Cerebellar nuclear complex (tissue), 1 donor: ENCODE results near the gene LHX1.

Experiments
- DNase-seq, 2 experiments: peaks; one replicate each; lab custom pipeline; 2025; lab: John Stamatoyannopoulos, UW

The LHX1 gene

DNA sequence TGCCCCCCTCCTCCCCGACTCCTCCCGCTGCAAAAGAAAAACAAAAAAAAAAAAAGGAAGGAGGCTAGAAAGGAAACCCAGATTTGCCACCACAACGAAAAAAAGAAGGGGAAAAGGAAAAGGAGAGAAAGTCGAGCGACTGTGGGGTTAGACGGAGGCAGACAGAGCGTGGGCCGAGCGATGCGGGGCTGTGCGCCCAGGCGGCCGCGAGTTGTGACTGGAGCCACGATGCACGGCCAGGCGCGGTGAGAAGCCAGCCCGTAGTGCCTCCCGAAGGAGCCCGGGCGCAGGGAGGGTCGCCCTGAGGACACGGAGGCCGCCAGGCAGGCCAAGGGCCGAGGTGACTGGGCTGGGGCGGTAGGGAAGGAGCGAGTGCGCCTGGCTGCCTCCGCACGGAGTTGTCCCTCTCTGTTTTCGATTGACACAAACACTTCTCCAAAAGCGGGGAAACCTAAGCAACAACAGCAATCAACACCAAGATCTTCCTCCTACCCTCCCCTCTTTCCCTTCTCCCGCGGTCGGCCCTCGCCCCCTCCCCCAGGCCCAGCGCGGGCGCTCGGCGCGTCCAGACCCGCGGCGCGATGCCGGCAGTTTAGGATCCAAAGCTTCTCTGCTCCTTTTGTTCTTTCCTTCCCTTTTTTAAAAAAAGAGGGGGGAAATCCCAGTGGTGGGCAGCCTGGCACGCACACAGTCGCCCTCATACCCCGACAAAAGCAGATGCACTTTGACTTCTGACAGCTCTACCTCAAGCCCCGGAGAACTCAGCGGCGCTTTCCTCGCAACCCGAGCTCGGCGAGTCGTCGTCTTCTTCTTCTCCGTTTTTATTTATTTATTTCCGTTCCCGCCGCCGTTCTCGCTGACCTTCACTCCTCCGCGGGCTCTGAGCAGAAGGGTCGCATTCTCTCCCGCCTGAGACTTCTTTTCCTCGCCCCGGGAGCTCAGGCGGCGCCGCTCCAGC, at the start of gene LHX1:
Gene LHX1 (plus strand): TSS at position 475 of the 958 bp plus-strand sequence. CDS start 723 bp downstream, outside the sequence.
- no peak for DNase-seq

DNA sequence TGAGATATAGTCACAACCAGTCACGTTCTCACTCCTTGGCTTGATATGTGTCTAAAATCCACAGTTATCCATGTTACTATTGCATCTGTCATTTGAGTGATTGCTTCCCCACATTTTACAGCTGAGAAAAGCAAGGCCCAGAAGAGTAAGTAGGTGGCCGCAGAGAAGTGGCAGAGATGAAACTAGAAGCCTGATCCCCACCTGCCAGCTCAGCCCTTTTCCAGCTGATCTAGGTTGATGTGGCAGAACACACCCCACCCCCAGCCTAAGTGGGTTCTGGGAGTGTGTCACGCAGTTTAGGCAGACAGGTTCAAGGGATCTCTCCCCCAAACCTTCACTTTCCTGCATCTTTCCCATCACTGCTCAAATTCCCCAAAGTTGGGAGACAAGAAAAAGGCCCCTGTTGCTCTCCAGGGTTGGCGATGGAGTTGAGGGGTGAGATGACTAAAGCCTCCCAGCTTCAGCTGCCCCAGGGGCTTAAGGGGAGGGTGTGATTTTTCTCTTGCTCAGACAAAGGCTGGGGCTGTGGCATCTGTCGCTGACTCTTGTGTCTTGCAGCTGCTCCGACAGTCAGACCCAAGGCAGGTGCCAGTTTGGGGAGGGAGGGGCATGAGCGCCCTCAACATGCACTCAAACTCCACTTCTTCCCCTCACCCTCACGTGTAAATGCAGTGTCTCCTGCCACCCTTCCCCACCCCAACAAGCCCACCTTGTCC, 48.9 kb upstream of the LHX1 start:
- DNase-seq, result no peak

DNA sequence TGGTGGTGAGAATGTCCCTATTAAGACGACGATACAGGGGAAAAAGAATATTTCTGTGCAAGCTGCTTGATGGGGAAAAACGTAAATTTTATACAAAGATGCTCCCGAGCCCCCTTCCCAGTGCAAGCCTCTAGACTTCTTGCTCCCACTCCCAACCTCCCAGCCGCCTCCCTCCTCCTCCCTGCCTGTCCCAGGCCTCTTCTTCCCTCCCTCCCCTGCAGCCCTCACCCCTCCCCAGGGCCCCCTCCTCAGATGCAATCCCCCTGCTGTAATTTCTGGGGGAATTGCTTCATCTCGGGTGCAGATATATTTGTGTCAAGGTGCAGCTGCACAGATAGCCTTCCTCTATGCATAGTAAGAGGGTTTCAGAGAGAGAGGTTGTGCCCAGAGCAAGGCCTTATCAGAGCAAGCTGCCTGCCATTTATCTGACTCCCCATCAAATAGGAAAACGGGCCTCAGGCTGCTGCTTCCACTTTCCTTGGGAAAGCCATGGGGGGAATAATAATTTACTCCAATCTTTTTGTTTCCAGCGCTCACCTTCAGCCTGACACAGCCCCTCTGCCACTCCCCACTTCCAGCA, 47.4 kb upstream of the LHX1 start:
- DNase-seq, result no peak

DNA sequence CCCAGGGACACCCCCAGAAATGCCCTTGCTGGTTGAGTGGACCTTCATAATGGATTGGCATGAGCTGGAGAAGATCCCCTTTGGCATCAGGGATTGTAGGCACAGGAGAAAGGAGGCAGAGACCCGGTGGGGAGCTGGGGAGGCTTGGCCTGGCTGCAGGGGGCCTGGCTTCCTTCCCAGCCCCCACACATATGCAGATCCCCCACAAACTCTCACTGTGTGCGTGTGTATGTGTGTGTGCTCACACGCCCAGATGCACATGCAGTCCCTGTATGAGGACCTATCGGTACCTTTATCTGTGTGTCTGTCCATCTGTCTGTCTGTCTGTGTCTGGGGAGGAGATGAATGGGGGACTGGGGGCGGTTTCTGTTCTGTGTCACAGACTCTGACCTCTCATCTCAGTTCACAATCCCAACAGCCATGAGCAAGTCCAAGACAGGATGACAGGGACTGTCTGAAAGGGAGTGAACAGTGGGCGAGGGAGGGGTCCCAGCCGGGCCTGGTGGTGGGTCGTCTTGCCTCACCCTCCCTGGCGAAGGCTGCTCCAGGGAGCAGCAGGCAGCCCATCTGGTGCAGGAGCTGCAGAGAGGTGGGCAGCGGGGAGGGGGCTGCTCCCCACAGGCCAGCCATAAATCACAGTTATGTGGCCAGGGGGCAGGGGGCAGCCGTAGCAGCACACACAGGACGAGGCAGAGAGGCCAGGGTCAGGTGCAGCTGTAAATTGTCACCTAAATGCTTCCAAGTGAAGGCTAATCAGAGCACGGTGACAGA, 46.7 kb upstream of the LHX1 start:
- DNase-seq, result no peak

DNA sequence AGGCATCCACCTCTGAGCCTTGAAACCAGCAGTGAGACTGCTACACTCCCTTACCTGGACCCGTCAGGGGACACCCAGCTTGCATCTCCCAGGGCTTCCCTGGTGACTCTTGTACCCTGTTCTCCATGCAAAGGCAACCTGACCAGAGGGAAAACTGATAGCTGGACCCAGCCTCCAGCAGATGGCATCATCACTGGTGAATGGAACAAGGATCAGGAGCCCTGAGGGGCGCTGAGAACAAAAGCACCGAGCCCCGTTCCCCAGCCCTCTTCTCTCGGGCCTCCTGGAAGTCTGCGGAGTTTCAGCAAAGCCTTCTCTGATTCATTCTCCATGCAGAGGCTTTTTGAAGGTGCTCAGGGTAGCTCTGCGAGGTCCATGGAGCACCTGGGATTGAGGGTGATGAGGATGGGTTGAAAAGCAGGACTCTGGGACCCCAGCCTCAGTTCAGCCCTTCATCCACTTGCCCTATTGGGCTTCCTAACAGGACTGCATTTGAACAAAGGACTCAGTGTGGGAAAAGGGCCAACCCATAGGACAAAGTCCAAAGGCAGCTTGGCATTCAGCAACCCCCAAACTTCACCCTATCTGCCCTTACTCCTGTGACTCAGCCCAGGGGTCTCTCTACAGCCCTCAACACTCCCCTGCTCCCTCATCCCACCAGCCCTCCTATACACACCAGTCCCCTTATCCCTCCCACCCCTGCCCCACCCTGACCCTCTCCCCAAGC, 45.0 kb upstream of the LHX1 start:
- peak in 1 of 2 experiments; percentile 22 for DNase-seq

DNA sequence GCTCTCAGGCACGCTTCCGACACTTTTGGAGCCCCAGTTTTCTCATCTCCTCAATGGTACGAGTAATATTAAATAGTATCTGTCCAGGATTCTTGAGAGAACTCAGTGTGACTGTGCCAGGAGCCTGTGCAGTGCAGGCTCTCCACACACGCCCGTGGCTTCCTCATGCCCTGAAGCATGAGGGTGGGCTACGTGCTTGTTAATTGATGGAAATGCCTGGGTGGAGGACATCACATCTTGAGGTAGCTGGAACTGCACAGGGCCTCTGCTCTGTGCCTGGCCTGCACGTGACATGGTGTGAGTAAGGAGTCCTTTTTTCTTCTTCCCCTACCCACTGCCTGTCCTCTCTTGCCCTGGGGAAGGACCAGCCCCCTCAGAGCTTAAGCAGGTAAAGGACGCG, 43.1 kb upstream of the LHX1 start:
- no peak for DNase-seq

DNA sequence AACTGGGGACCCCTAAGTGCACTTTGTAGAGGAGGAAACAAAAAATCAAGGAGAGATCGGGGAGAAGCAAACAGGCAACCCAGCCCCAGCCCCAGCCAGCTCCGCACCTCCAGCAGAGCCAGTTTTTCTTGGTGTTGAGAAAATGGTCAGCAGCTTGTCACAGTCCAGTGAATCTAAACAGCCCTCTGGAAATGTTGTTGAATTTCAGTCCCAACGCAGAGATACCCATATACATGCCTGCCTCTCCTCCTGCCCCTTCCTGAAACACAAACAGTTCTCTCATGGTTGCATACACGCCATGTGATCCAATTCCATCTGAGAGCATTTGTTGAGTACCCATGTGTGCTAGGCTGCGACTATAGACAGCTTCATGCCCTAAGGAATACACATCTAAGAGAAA, 42.4 kb upstream of the LHX1 start:
- no peak for DNase-seq

DNA sequence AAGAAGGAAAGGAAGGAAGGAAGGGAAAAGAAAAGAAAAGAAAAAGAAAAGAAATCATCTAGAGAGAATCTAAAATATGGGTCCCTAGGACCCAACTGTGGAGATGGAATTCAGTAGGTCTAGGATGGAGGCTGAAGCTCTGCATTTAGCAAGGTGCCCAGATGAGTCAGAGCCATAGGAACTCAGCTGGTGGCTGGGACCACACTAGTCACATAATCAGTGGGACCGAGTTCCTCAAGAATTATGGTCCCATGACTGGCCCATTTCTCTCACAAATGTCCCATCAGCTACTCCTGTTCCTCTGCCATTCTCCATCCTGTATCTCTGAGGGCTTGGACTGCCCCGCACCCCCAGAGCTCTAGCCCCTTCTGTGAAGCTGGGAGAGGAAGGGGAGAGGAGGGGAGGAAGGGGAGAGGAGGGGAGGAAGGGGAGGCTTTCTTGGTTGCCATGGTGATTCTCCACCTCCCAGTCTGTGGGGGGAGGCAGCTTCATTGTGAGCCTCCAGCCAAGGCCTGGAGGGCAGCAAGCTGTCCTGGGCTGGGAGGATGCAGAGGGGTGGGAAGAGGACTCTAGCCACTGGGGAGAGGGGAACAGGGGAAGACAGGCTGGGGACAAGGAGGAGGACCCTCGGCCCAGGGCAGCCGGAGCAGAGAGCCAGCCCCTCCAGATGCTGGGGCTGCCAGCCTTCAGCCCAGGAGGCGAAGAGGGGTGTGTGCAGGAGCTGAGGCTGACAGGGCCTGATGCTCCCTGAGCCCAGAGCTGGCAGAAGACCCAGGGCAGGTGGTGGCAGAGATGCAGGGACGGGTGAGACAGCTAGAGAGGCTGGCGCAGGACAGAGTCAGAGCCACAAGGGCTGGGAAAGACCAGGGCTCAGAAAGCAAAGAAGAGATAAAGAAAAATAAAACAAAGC, 37.8 kb upstream of the LHX1 start:
- DNase-seq, result peak; percentile 53 to 82

DNA sequence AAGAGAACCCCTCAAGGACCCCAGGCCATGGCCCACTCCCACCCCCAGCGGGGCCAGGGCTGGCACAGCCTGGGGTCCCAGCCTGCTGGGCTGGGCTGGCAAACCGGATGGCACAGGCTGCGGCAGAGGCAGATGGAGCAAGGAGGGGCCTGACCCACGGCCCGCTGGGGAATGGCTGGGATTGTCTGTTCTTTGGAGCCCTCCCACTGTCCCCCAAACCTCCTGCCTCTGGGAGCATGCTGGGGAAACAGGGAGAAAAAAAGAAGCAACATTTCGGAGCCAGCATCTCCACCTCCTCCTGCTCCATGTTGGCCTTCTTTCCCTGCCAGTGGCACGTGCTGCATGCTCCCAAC, 37.1 kb upstream of the LHX1 start:
- DNase-seq, result peak; percentile 66 to 82

DNA sequence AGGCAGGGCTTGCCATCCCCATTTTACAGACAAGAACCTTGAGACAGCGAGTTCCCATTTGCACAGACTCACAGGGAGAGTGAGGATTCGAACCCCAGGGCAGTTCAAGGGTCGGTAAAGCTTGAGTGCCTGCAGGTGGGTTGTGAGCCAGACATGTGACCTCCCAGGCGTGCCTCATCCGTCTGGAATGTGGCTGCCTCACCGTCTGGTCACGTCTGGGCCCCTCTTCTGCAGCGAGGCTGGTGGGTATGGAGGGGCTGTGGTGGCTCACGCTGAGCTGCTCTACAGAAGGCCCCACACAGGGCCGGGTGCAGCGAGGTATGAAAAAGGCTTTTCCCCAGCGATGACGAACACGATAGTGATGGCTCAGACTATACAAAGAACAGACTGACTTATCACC, 35.8 kb upstream of the LHX1 start:
- DNase-seq, result no peak

DNA sequence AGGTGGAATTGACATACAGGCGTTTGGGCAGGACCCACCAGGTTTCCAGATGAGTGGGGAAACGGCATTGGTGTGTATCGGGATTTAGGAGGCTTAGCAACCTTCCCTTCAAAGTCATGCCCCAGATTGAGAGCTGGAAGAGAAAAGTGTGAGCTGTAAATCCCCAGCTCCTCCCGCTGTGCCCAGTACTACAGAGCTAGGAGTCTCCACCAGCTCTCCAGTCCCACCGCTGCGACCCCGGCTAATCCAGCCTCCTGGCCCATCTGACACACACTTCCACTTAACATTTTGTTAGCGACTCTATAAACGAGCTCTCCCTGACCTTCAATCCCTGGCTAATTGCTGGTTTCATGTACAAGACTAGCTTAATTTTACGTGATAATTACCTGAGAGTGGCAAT, 29.9 kb upstream of the LHX1 start:
- DNase-seq, result no peak

DNA sequence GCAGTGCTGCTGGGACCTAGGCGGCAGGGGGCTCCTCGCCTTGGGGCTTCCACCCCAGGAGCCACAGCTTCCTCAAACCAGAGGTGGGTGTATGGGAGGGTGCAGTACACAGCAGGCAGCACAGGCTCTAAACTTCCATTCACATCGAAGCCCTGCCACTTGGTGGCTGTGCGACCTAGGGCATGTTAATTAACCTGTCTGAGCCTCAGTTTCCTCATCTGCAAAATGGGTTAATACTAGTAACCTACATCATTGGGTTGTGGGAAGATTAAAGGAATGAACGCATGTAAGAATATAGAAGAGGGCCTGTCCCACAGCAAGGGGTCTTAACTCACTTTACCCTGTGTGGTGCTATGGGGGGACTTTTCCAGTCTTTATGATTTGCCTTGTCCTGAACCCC, 26.8 kb upstream of the LHX1 start:
- DNase-seq, result no peak

DNA sequence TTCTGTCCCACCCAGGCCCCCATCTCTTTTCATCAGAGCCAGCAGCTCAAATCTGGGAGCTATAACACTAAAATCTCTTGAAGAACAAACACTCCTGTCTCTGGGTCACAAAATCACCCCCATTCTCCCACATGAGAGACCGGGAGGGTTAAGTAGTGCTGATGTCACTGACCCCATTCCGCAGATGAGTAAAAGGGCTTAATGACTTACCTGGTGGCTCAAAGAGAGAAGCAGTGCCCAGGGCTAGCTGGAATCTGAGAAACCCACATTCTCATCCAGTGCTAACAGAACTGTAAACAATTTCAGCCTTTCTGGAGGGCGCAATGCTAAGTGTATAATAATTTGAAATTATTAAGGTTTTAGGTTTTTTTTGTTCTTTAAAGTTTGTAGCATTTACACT, 26.3 kb upstream of the LHX1 start:
- no peak for DNase-seq

DNA sequence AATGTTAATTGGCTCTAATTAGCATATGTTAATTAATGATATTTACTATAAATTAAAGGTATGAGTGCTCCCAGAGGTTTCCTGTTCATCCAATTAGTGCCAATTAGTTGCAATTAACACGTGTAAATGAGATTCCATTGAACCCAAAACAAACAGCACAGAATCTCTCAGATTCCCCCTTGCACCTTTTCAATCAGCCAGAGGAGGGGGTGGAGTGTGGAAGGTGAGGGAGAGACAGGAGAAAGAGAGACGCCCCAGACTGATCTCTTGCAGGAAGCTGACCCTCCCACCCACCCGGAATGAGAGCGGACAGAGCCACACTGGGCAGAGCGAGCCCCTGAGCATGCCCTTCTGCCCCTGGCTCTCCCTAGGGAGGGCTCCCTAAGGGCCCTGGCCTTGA, 24.1 kb upstream of the LHX1 start:
- DNase-seq, result no peak

DNA sequence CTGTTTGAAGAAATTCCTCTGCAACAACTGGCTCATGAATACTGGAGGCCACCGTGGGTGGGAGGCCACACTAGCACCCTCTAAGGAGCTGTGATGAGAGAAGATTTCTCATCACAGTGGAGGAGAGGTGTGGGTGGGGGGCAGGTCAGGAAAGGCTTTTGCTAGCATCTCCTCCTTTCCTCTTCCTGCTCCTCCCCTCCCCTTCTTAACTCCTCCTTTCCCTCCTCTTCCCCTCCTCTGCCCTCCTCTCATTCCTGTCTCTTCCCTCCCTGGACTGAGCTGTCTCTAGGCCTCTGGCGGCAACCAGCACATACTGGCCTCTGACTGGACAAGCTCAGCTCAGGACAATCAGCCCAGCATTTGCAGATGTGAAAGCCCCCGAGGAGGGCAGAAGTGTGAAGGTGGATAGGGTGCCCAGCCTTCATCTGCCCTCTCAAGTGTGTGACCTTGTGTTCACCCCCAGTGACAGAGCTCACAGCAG, 19.0 kb upstream of the LHX1 start:
- no peak for DNase-seq

DNA sequence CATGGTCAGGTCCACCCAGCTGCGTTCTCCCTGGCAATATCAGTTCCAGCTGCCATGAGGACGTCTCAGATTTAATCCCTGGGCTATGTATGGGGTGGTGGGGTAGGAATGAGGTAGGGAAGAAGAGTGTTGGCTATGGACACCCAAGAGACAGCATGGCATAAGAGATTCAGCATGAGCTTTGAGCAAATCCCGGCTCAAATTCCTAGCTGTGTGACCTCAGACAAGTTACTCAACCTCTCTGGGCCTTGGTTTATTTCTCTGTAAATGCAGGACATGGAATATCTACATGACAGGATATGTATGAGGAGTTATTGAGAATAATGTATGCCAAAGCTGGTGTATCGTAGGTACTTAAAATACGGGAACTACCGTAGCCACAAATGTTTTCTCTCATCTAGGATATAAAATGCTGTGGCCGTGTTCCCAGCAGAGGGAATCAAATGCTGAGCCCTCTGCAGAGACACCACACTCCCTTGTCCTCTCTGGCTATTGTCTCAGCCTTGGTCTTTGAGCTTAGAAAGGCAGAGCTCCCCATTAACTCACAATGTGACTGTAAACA, 17.8 kb upstream of the LHX1 start:
- DNase-seq, result no peak

DNA sequence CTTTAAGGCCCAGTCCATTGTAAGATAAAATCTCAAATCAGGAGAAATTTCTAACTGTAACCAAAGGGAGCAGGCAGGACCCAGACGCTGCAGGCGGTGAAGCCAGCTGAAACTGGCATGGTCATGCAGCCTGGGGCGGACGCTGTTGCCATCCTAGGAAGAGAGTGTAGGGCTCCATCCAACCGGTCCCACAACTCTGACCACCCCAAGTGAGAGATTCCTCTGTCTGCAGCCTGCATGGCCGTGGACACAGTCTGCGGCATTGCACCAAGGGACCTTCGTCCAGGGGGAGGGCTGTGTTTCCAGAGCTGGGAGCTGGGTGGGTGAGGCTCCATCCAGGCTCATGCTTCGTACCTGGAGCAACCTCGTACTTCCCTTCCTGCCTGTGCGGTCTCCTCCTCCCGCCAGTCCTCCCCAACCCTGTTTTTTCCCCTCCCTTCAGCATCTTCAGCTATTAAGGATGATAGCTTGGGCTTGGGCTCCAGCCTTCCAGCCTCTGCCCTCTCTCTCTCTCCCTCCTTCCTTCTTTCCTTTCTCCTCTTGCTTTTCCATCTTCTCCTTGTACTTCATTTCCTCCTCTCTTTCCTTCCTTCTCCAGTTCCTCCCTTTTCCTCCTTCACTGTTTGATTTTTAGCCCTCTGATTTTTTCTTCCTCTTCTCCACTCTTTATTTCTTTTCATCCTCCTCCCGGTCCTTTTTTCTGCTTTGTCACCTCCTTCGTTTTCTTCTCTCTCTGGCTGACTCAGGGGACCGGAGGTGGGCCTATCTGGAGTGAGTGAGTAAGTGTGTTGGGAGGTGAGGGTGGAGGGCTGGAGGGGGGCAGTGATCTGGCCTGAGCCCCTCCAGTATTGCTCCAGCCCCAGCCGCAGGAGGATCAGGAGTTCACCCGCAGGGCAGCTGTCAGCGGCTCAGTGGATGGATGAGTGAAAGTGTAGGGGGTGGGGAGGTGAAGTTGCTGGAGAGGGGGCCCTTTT, 17.0 kb upstream of the LHX1 start:
- no peak for DNase-seq

DNA sequence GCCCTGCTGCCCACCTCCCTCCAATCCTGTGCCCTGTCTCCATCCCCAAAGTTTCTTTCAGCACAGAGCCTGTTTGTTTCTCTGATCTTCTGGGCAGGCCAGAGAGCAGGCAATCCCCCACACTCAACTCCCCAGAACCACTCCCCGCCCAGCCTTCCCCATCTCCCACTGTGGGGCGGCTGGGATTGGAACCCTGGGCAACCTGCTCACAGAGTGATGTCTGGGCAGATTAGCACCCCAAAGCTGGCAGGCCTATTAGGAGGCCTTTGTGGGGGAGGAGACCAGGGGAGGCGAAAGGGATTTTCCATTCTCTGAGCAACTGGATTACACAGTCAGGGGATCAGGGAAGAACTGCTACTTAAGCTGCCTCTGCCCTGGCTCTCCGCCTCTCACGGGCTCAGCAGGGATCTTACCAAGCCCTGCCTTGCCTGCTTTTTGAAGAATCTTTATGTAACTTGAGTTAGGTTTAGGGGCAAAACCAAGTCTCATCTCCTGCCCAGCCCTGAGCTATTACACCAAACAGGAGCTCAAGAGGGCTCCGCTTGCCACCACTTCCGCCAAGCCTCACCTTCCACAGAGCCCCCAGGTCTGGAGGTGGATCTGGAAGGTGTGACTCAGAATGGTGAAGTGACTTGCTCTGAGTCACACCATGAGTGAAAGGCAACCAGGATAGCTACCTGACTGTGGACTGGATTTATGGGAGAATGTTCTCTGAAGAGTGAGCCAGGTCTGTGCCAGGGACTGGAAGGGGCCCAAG, 16.0 kb upstream of the LHX1 start:
- no peak for DNase-seq
